GM08714 (cell line): ENCODE results near the gene CHD9.
A peak's percentile ranks its signal among the peaks of the same experiment; 100 is the strongest.

ENCODE experiments used
- H3K4me3 ChIP-seq: fragments of 200-500 bp; sonication (Bioruptor generic); 2 replicates; pipeline ENCODE4 v1.5.1; 2014; ENCODE audit warnings: mild to moderate bottlenecking, low read length, inconsistent platforms
- ZNF274 ChIP-seq: IDR thresholded peaks from 2 replicates; pipeline ENCODE4 v1.6.1; 2012; ENCODE audit warnings: mild to moderate bottlenecking, low read depth, low read length

CHD9 gene

DNA sequence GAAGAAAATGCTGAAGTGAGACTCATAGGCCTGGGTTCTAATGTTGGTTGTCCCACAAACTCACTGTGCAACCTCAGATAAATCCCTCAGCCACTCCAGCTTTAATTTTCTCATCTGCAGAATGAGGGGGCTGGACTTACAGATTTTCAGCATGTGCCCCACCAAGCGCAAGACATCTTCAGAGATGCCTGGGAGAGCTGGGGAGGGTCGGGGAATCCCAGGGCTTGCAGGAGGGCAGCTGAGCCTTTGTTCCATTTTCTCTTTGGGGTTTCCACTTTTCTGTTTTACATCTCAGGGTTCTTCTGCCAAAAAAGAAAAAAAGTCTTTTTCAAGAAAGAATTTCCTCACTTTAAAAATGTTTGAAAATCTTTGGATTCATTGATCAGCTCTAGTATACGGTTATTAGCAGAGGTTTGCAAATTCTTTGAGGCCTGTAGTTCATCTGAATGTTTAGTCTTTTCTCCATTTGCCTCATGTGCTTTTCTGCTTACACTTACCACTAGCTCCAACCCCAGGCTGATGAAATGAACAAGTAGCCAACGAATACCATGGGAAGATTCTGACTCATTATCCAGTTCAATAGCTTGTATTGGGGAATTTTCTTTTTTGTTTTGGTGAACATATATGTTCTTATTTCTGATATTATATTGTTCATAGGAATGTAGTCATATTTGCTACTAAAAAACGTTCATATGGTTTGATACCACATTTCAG is 56.4 kb downstream of the CHD9 start:
- no peak for TF ChIP-seq ZNF274
- H3K4me3 ChIP-seq: no peak overlapping the region

GRCh38 chr16:53112015-53112414 is 57.2 kb downstream of the CHD9 start:
- no peak overlapping the region for H3K4me3 ChIP-seq
- no peak for TF ChIP-seq ZNF274

GRCh38 chr16:53115047-53115446 is 60.3 kb downstream of the CHD9 start:
- no peak for TF ChIP-seq ZNF274
- H3K4me3 ChIP-seq: no peak overlapping the region

- TF ChIP-seq ZNF274: no peak
- no peak overlapping the region for H3K4me3 ChIP-seq
Measured at GRCh38 chr16:53115773-53116172, 61.0 kb downstream of the CHD9 start.

- TF ChIP-seq ZNF274: no peak
- H3K4me3 ChIP-seq: no peak overlapping the region
Measured at GRCh38 chr16:53121043-53121620, 66.3 kb downstream of the CHD9 start.

DNA sequence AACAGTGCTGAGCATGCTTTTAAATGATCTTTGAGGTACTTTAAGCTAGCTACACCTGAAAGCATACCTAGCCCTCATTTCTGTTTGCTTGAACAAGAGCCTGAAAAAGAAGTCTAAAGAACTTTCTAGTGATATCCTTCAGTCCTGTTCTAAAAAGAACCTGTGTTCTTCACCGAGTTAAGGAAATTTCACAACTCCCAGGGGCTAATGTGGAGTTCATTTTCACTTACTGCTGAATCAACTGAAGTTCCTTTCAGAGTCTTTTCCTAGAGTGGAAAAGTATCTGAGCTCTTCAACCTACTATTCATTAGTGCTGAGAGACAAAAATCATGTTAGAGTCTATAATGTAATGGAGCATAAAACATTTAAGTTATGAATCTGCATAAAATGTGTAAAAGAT is 66.9 kb downstream of the CHD9 start:
- no peak overlapping the region for H3K4me3 ChIP-seq
- no peak for TF ChIP-seq ZNF274

GRCh38 chr16:53123747-53124146 is 69.0 kb downstream of the CHD9 start:
- no peak for TF ChIP-seq ZNF274
- H3K4me3 ChIP-seq: no peak overlapping the region

GRCh38 chr16:53126390-53126789 is 71.6 kb downstream of the CHD9 start:
- no peak for TF ChIP-seq ZNF274
- no peak overlapping the region; the same call in 1 of the 2 replicates for H3K4me3 ChIP-seq

GRCh38 chr16:53129281-53130158 is 74.7 kb downstream of the CHD9 start:
- peak overlapping the region; percentile 91 for H3K4me3 ChIP-seq
- no peak for TF ChIP-seq ZNF274

DNA sequence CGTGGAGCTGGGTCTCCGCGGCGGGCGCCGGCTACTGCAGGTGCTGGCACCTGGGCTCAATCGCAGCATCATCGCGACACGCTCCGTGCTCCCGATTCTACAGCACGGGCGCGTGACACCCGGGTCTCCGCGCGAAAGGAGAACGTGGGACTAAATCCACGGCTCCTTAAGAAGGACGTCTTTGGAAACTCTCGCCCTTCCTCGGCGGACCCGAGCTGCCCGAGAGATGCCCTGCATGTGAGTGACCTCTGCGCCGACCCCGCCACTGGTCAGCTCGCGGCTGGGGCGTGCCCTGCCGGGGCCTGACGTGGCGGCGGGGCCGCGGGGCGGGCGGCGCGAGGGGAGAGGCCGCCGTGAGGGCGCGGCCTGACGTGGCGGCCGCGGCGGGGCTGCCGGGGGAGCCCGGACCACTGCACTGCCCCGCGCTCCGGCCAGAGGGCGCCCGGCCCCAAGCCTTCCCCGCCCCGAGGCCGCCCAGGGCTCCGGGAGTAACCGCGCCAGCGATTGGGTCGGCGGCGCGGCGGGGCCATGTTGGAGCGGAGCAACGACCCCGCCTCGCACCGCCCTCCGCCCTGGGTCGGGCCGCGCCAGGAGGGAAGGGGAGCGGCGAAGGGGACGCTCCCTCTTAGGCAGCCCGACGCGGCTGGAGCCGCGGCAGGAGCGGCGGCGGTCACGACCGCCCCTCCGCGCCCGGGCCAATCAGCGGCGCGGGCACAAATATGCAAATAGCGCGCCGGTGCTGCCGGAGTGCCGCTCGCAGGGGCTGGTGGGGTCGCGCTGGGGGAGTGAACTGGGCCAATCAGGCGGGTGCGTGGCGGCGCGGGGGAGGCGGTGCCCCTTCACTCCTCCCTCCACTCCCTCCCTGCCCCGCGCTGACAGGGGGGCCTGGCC is 75.6 kb downstream of the CHD9 start:
- peak overlapping the region; percentile 91 for H3K4me3 ChIP-seq

DNA sequence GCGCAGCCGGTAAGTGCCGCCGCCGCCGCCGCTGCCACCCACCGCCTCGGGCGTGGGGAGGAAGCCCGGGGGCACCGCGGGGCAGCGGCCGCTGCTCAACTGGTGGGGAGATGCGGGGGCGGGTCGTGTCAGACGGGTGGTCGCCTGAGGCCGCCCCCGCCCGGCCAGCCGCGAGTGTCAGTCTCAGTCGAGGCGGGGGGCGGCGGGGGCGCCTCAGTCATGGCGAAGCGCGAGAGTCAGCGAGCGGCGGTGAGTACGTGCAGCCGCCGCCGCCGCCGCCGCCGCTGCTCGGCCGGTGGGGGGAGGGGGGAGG is 76.2 kb downstream of the CHD9 start:
- TF ChIP-seq ZNF274: no peak
- H3K4me3 ChIP-seq: peak overlapping the region; percentile 91; the same call in 1 of the 2 replicates

More for the DNA sequence above, 75.6 kb downstream of the CHD9 start:
- TF ChIP-seq ZNF274: no peak

GRCh38 chr16:53131363-53132071 is 76.7 kb downstream of the CHD9 start:
- peak overlapping the region; percentile 91 for H3K4me3 ChIP-seq
- TF ChIP-seq ZNF274: no peak

DNA sequence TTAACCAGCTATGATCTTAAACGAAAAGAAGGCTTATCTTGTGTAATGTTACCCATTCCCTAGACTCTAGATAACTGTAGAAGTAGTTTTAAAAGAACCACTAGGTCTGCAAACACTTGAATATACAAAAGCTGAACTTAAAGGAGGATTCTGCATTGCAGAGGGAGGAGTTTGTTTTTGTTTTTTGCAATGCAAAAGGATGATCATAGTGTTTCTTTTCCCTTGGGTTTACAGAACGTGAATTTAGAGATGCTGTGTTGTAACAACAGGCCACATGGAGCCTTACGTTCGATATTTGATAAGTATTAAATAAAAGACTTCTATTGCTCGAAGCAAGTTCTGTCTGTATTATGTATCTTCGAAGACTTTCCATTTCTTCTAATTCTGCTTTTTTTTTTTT is 77.6 kb downstream of the CHD9 start:
- peak overlapping the region; percentile 91; the same call in 1 of the 2 replicates for H3K4me3 ChIP-seq
- TF ChIP-seq ZNF274: no peak
